ENCODE results near the gene SLC66A2.

Gene SLC66A2

GRCh38 chr18:79890674-79891073 is 60.8 kb downstream of the SLC66A2 start:
- TF ChIP-seq TCF4 (CRISPR knock-in tag; IDR thresholded peaks at IDR 0.05; ENCODE audit: borderline replicate concordance) (no peak), ESRRG (CRISPR knock-in tag; IDR thresholded peaks at IDR 0.05) (no peak), PPARA (CRISPR knock-in tag; IDR thresholded peaks at IDR 0.05; ENCODE audit: borderline replicate concordance) (no peak), SNAI2 (CRISPR knock-in tag; IDR thresholded peaks at IDR 0.05) (no peak), ZFP30 (CRISPR knock-in tag; IDR thresholded peaks at IDR 0.05) (no peak), ARNTL (CRISPR knock-in tag; IDR thresholded peaks at IDR 0.05; ENCODE audit: borderline replicate concordance, low read depth) (no peak), GLIS3 (CRISPR knock-in tag; IDR thresholded peaks at IDR 0.05) (no peak), RARB (CRISPR knock-in tag; IDR thresholded peaks at IDR 0.05) (no peak), ZNF565 (CRISPR knock-in tag; conservative IDR thresholded peaks at IDR 0.05; ENCODE audit: low read depth) (no peak), OSR1 (CRISPR knock-in tag; IDR thresholded peaks at IDR 0.05) (no peak), ZC3H10 (CRISPR knock-in tag; IDR thresholded peaks at IDR 0.05) (no peak), ZNF70 (CRISPR knock-in tag; IDR thresholded peaks at IDR 0.05) (no peak), CSRNP3 (CRISPR knock-in tag; IDR thresholded peaks at IDR 0.05) (no peak), CREB5 (CRISPR knock-in tag; IDR thresholded peaks at IDR 0.05; ENCODE audit: low read depth) (no peak), ISL1 (CRISPR knock-in tag; IDR thresholded peaks at IDR 0.05) (no peak), BACH2 (CRISPR knock-in tag; IDR thresholded peaks at IDR 0.05; ENCODE audit: borderline replicate concordance) (no peak), PATZ1 (CRISPR knock-in tag; IDR thresholded peaks at IDR 0.05; ENCODE audit: borderline replicate concordance) (no peak)
- no peak for ATAC-seq

- ATAC-seq = no peak
- no peak for TF ChIP-seq TCF4 (CRISPR knock-in tag; IDR thresholded peaks at IDR 0.05; ENCODE audit: borderline replicate concordance)
These were observed 61.9 kb downstream of the SLC66A2 start for GRCh38 chr18:79889569-79889968.

- no peak for ATAC-seq
- TF ChIP-seq TCF4 (CRISPR knock-in tag; IDR thresholded peaks at IDR 0.05; ENCODE audit: borderline replicate concordance) (no peak), ZFP3 (CRISPR knock-in tag; IDR thresholded peaks at IDR 0.05) (no peak), TSHZ2 (CRISPR knock-in tag; IDR thresholded peaks at IDR 0.05) (no peak), GLIS3 (CRISPR knock-in tag; IDR thresholded peaks at IDR 0.05) (no peak), CSDC2 (CRISPR knock-in tag; IDR thresholded peaks at IDR 0.05) (no peak), CREB5 (CRISPR knock-in tag; IDR thresholded peaks at IDR 0.05; ENCODE audit: low read depth) (no peak), OSR1 (CRISPR knock-in tag; IDR thresholded peaks at IDR 0.05) (no peak), PATZ1 (CRISPR knock-in tag; IDR thresholded peaks at IDR 0.05; ENCODE audit: borderline replicate concordance) (no peak), PPARA (CRISPR knock-in tag; IDR thresholded peaks at IDR 0.05; ENCODE audit: borderline replicate concordance) (no peak), POU6F1 (CRISPR knock-in tag; IDR thresholded peaks at IDR 0.05; ENCODE audit: borderline replicate concordance, low read depth) (no peak), ZNF8 (CRISPR knock-in tag; IDR thresholded peaks at IDR 0.05) (no peak), ISL1 (CRISPR knock-in tag; IDR thresholded peaks at IDR 0.05) (no peak), ZC3H10 (CRISPR knock-in tag; IDR thresholded peaks at IDR 0.05) (no peak), BACH2 (CRISPR knock-in tag; IDR thresholded peaks at IDR 0.05; ENCODE audit: borderline replicate concordance) (no peak)
These were observed 63.4 kb downstream of the SLC66A2 start for GRCh38 chr18:79888016-79888415.

Data from SK-N-SH treated with all-trans-retinoic acid at 6 μM for 48 hours (cell line).